IMR-90 (cell line): ENCODE results near the gene HECW1. TPM values are rescaled to one million over a fixed set of nuclear protein-coding genes. Genes with fewer than 3 reads are reported as not detected.
A peak's percentile ranks its signal among the peaks of the same experiment; 100 is the strongest.

Experiments used
- ATAC-seq: fragments of 200-7000 bp; cut with Tn5 transposase; 2 replicates; pipeline ENCODE4 v1.9.1; 2020; ENCODE audit warnings: low read depth, mild to moderate bottlenecking, moderate library complexity
- BruUV-seq: library from RNA; stranded (reverse); fragments of 400-500 nt; replicated peaks from 2 replicates; lab custom pipeline; 2021; lab: Mats Ljungman, UMichigan
- CTCF ChIA-PET: fragments of 300-600 bp; formaldehyde crosslinking; extraction: SDS; loops from one replicate; lab custom pipeline; 2021; ENCODE audit warnings: antibody characterized with exemption; lab: Yijun Ruan, JAX
- POLR2A ChIA-PET: fragments of 300-600 bp; sonication (Branson Sonifier 250); formaldehyde crosslinking; loops from one replicate; lab custom pipeline; 2022; ENCODE audit warnings: antibody characterized with exemption; ENCODE audit not compliant: unreplicated experiment; lab: Charles Lee
- DNase-seq: peaks from one replicate; pipeline ENCODE4 v3.0.0; 2013
- H2AFZ ChIP-seq: replicated peaks from 2 replicates; pipeline ENCODE3; 2013; ENCODE audit warnings: low read length, mild to moderate bottlenecking; ENCODE audit not compliant: poor library complexity
- H2AK5ac ChIP-seq: 2 replicates; pipeline ENCODE4 v1.6.1; 2013; ENCODE audit warnings: low read depth, low read length, inconsistent platforms
- H2AK9ac ChIP-seq: replicated peaks from 2 replicates; pipeline ENCODE3; 2013; ENCODE audit warnings: mild to moderate bottlenecking, low read depth, low read length, moderate library complexity; ENCODE audit not compliant: poor library complexity
- H2BK120ac ChIP-seq: 2 replicates; pipeline ENCODE4 v1.6.1; 2013; ENCODE audit warnings: low read depth, low read length, inconsistent platforms
- H2BK15ac ChIP-seq: 3 replicates; pipeline ENCODE4 v1.6.1; 2013; ENCODE audit warnings: low read depth, low read length, inconsistent platforms
- H2BK20ac ChIP-seq: 2 replicates; pipeline ENCODE4 v1.6.1; 2013; ENCODE audit warnings: low read depth, mild to moderate bottlenecking, inconsistent platforms, low read length, moderate library complexity
- H2BK5ac ChIP-seq: 2 replicates; pipeline ENCODE4 v1.6.1; 2013; ENCODE audit warnings: mild to moderate bottlenecking, low read depth, low read length, inconsistent platforms; ENCODE audit not compliant: poor library complexity, severe bottlenecking
- H3K14ac ChIP-seq: replicated peaks from 2 replicates; pipeline ENCODE4 v1.6.1; 2013; ENCODE audit warnings: low read depth, low read length, inconsistent platforms
- H3K18ac ChIP-seq: 2 replicates; pipeline ENCODE4 v1.6.1; 2013; ENCODE audit warnings: low read depth, low read length, control low read depth
- H3K23ac ChIP-seq: 2 replicates; pipeline ENCODE4 v1.6.1; 2013; ENCODE audit warnings: low read depth, low read length, inconsistent platforms
- H3K27ac ChIP-seq: 2 replicates; pipeline ENCODE4 v1.5.1; 2013; ENCODE audit warnings: mild to moderate bottlenecking, control low read depth, low read length; ENCODE audit not compliant: insufficient read depth
- H3K27me3 ChIP-seq: 2 replicates; pipeline ENCODE4 v1.6.1; 2013; ENCODE audit warnings: low read length; ENCODE audit not compliant: control insufficient read depth, insufficient read depth
- H3K36me3 ChIP-seq: 2 replicates; pipeline ENCODE4 v1.6.1; 2013; ENCODE audit warnings: low read length, mixed read lengths; ENCODE audit not compliant: control insufficient read depth, insufficient read depth
- H3K4ac ChIP-seq: 2 replicates; pipeline ENCODE4 v1.6.1; 2013; ENCODE audit warnings: low read depth, low read length, inconsistent platforms
- H3K4me1 ChIP-seq: 2 replicates; pipeline ENCODE4 v1.6.1; 2013; ENCODE audit warnings: low read length, mixed read lengths; ENCODE audit not compliant: control insufficient read depth, insufficient read depth
- H3K4me2 ChIP-seq: 2 replicates; pipeline ENCODE4 v1.6.1; 2013; ENCODE audit warnings: low read depth, mild to moderate bottlenecking, control low read depth, low read length, moderate library complexity
- H3K4me3 ChIP-seq: 2 replicates; pipeline ENCODE4 v1.5.1; 2013; ENCODE audit warnings: low read depth, mild to moderate bottlenecking, control low read depth, low read length, moderate library complexity; ENCODE audit not compliant: insufficient read depth
- H3K56ac ChIP-seq: 2 replicates; pipeline ENCODE4 v1.6.1; 2013; ENCODE audit warnings: low read length, inconsistent platforms; ENCODE audit not compliant: insufficient read depth; ENCODE audit errors: extremely low read depth
- H3K79me1 ChIP-seq, 2 experiments: 2 replicates each; pipeline ENCODE4 v1.6.1; 2013; ENCODE audit warnings: low read length in 2 of 2, inconsistent platforms in 1 of 2, low read depth in 1 of 2
- H3K9ac ChIP-seq: 2 replicates; pipeline ENCODE4 v1.6.1; 2013; ENCODE audit warnings: low read depth, low read length, control low read depth
- H3K9me1 ChIP-seq: 2 replicates; pipeline ENCODE4 v1.6.1; 2013; ENCODE audit warnings: low read length, inconsistent platforms; ENCODE audit not compliant: insufficient read depth
- H3K9me3 ChIP-seq: 2 replicates; pipeline ENCODE4 v1.6.1; 2013; ENCODE audit warnings: low read length; ENCODE audit not compliant: control insufficient read depth, insufficient read depth
- H4K20me1 ChIP-seq: 2 replicates; pipeline ENCODE4 v1.6.1; 2013; ENCODE audit warnings: low read length, inconsistent platforms; ENCODE audit not compliant: insufficient read depth
- H4K5ac ChIP-seq: 2 replicates; pipeline ENCODE4 v1.6.1; 2013; ENCODE audit warnings: mild to moderate bottlenecking, low read depth, low read length, control low read depth
- H4K8ac ChIP-seq, 2 experiments: 2 replicates each; pipeline ENCODE4 v1.6.1; 2013; ENCODE audit warnings: low read depth in 2 of 2, low read length in 2 of 2, control low read depth in 1 of 2, inconsistent platforms in 1 of 2
- H4K91ac ChIP-seq: 2 replicates; pipeline ENCODE4 v1.6.1; 2013; ENCODE audit warnings: low read depth, low read length, inconsistent platforms; ENCODE audit not compliant: insufficient read depth
- CEBPB ChIP-seq: IDR thresholded peaks from 2 replicates; pipeline ENCODE4 v1.6.1; 2012; ENCODE audit warnings: low read depth, low read length, improper control_type of control experiment
- MAFK ChIP-seq: IDR thresholded peaks from 2 replicates; pipeline ENCODE4 v1.6.1; 2012; ENCODE audit warnings: low read depth, low read length, improper control_type of control experiment
- SMC3 ChIP-seq: fragments of 150-350 bp; IDR thresholded peaks from 2 replicates; pipeline ENCODE4 v1.6.1; 2016; ENCODE audit warnings: low read depth, mild to moderate bottlenecking, antibody characterized with exemption, low read length, moderate library complexity
- WGBS, 2 experiments: methylation state at CpG; one replicate each; pipeline versions ENCODE4 v1.1.5 to v1.1.7; 2013; ENCODE audit warnings: missing lambda C conversion rate in 2 of 2; ENCODE audit not compliant: insufficient read length in 1 of 2; ENCODE audit errors: extremely low coverage in 2 of 2; 5-methylcytosine and 5-hydroxymethylcytosine counted together
- dilution Hi-C: fragments of 300-500 bp; cut with HindIII; formaldehyde crosslinking; loops from one replicate; pipeline ENCODE4 v1.14.3; 2018; ENCODE audit warnings: low sequenced_read_pairs; ENCODE audit not compliant: unreplicated experiment
- in situ Hi-C: fragments of 300-500 bp; cut with MboI; formaldehyde crosslinking; loops from 3 replicates; pipeline ENCODE4 v1.14.3; 2019; ENCODE audit warnings: low sequenced_read_pairs, inconsistent platforms, mixed read lengths
- intact Hi-C: fragments of 100-400 bp; cut with micrococcal nuclease; formaldehyde crosslinking; loops from 2 replicates; pipeline ENCODE4 v1.10.0; 2022
- polyA plus RNA-seq, 3 experiments: library from polyadenylated mRNA; depleted of rRNA; stranded (reverse); fragments of >200 nt; gene quantifications; 2 replicates each; pipeline ENCODE4 v1.2.3, GENCODE V29; 2012; ENCODE audit warnings: low replicate concordance in 1 of 3
- total RNA-seq: library from RNA; depleted of rRNA; stranded (reverse); fragments of >200 nt; gene quantifications from 2 replicates; pipeline ENCODE4 v1.2.3, GENCODE V29; 2012
- TF ChIP-seq, protein P1 (sequence below): conservative IDR thresholded peaks from 2 replicates; pipeline ENCODE4 v1.5.1; 2012; ENCODE audit warnings: mild to moderate bottlenecking, low read depth, low read length, improper control_type of control experiment

The HECW1 gene
- total and polyA plus RNA-seq, 2 of the 4 experiments (the other 2 are of a cell fraction): 0.56 to 1.3 TPM

DNA sequence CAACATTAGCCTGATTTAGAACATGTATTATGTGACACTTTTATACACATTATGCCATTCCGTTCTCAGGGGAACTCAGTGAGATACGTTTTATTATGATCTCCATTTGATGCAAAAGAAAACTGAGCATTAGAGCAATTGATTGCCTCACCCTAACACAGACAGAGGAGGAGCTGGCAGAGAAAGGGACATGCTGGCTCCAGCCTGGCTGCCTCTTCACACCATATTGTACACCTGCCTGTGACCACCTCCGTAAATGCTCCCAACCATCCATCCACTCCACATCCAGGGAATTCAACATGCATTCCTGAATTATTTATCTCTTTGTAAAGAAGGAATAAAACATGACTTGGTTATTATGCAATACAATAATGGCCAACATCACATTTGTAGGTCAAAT is 275.5 kb downstream of the HECW1 start:
- no CpG with 5 or more reads among the region's 3 CpGs for WGBS, 2 experiments
- ChIA-PET POLR2A (no interaction called here), CTCF (no interaction called here)
- intact Hi-C loops (no loop called here), dilution Hi-C loops (no loop called here), in situ Hi-C loops (no loop called here)
- Histone ChIP-seq H3K4me2 (no peak overlapping the region), H4K8ac (no peak overlapping the region), H4K5ac (no peak overlapping the region), H3K27me3 (no peaks in the 10 kb centered on the region; the same call in 1 of the 2 replicates), H3K14ac (no peak overlapping the region), H3K4ac (no peak overlapping the region), H2BK15ac (no peak overlapping the region), H2AFZ (peak overlapping the region; percentile 44), H3K4me1 (no peaks in the 10 kb centered on the region), H3K79me1 (no peaks in the 10 kb centered on the region), H2BK20ac (no peak overlapping the region), H3K56ac (no peak overlapping the region), H4K20me1 (no peaks in the 10 kb centered on the region), H2BK5ac (no peak overlapping the region), H3K18ac (no peak overlapping the region), H3K36me3 (no peaks in the 10 kb centered on the region), H3K23ac (no peak overlapping the region), H2AK5ac (no peak overlapping the region), H2BK120ac (no peak overlapping the region), H3K9me1 (no peaks in the 10 kb centered on the region), H3K9me3 (no peaks in the 10 kb centered on the region), H3K27ac (no peak overlapping the region), H4K91ac (no peak overlapping the region), H2AK9ac (no peak overlapping the region), H3K4me3 (no peak overlapping the region), H3K9ac (no peak overlapping the region)
- BruUV-seq: no TSS peak
- DNase-seq: no peak
- TF ChIP-seq MAFK (no peak), SMC3 (no peak), CEBPB (0 out of 2 replicates have a peak, but pooled peaks have one; percentile 5)
- TF ChIP-seq, protein P1, sequence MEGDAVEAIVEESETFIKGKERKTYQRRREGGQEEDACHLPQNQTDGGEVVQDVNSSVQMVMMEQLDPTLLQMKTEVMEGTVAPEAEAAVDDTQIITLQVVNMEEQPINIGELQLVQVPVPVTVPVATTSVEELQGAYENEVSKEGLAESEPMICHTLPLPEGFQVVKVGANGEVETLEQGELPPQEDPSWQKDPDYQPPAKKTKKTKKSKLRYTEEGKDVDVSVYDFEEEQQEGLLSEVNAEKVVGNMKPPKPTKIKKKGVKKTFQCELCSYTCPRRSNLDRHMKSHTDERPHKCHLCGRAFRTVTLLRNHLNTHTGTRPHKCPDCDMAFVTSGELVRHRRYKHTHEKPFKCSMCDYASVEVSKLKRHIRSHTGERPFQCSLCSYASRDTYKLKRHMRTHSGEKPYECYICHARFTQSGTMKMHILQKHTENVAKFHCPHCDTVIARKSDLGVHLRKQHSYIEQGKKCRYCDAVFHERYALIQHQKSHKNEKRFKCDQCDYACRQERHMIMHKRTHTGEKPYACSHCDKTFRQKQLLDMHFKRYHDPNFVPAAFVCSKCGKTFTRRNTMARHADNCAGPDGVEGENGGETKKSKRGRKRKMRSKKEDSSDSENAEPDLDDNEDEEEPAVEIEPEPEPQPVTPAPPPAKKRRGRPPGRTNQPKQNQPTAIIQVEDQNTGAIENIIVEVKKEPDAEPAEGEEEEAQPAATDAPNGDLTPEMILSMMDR: no peak
- ATAC-seq: no peak
